Pancreas (tissue), 10 donors: ENCODE results near the gene KCNF1. TPM values are rescaled to one million over a fixed set of nuclear protein-coding genes. Genes with fewer than 3 reads are reported as not detected.
"Not testable (repeated sequence)": the region's sequence is repeated elsewhere in the genome, so short reads cannot be mapped to it uniquely, and the experiment has no call there.

Experiments
- ATAC-seq, 4 donors: fragments of 200-7000 bp; cut with Tn5 transposase; one replicate each; pipeline versions ENCODE4 v1.8.0 to v1.9.1; 2020; ENCODE audit warnings: mild to moderate bottlenecking in 4 of 4, moderate library complexity in 4 of 4
- DNase-seq, 6 donors: peaks; one replicate each; pipeline ENCODE4 v3.0.0-alpha.2; 2020
- FAIRE-seq: peaks from 2 replicates; lab custom pipeline; 2012; peaks lifted over from hg19 to GRCh38; lab: Jason Lieb, UNC
- H3K27ac ChIP-seq, 4 donors: fragments of 200-600 bp; sonication (generic); 1 replicate in 3 of 4; 2 replicates in 1 of 4; pipeline versions ENCODE4 v1.5.0 to v1.8.0; 2020
- H3K27me3 ChIP-seq, 4 donors: fragments of 200-600 bp; one replicate each; pipeline ENCODE4 v1.8.0; 2021
- H3K36me3 ChIP-seq, 3 donors: fragments of 200-600 bp; sonication (generic) in 1 of 3; one replicate each; pipeline versions ENCODE4 v1.5.0 to v1.8.0; 2020 to 2021
- H3K4me1 ChIP-seq, 3 donors: fragments of 200-600 bp; one replicate each; pipeline ENCODE4 v1.8.0; 2021
- H3K4me3 ChIP-seq, 4 donors: fragments of 200-600 bp; sonication (generic) in 2 of 4; one replicate each; pipeline versions ENCODE4 v1.5.0 to v1.8.0; 2020 to 2021
- H3K9me3 ChIP-seq, 4 donors: fragments of 200-600 bp; one replicate each; pipeline ENCODE4 v1.8.0; 2021
- CTCF ChIP-seq, 4 donors: fragments of 200-600 bp; sonication (generic) in 3 of 4; IDR thresholded peaks; one replicate each; pipeline versions ENCODE4 v1.5.0 to v1.8.0; 2021; ENCODE audit warnings: antibody characterized with exemption in 4 of 4
- WGBS, 2 donors: extraction: QIAGEN DNeasy Blood & Tissue Kit; methylation state at CpG; one replicate each; pipeline ENCODE4 v1.1.7; 2013; 5-methylcytosine and 5-hydroxymethylcytosine counted together
- intact Hi-C, 3 donors: fragments of 100-400 bp; cut with DNase I; formaldehyde crosslinking; loops; one replicate each; pipeline versions ENCODE4 v1.11.1 to v1.14.2; 2022
- polyA plus RNA-seq, 2 donors: library from polyadenylated mRNA; stranded (reverse); fragments of 200-250 nt; gene quantifications; one replicate each; pipeline ENCODE4 v1.2.3, GENCODE V29; 2013
- total RNA-seq, 6 donors: library from RNA; stranded (reverse); fragmentation: NEBNext Ultra II Directional in 4 of 6; extraction: Animal tissue kit (Norgen Biotek cat#: 25700) in 4 of 6; gene quantifications; one replicate each; pipeline versions ENCODE4 v1.2.1 to v1.2.4, GENCODE V29; 2021 to 2023
- donor health status: healthy with polysubstance abuse.
- donor health status: DM: no; HTN: no; CAD: no; lungs with moderate emphysema.
- donor health status: DM: no; HTN: no; CAD: no.
- donor health status: control.
- donor health status: control.
- donor health status: Bipolar disorder and iron deficiency.
- donor health status: DM: yes; HTN: yes; CAD: no.
- donor health status: DM: no; HTN: no; CAD: no.
- donor health status: DM: no; HTN: no; CAD: no.
- donor health status: DM: yes; HTN: yes; CAD: no.

The KCNF1 gene
- total and polyA plus RNA-seq, 8 donors = 0.08 to 15.8 (median 0.52) TPM

DNA sequence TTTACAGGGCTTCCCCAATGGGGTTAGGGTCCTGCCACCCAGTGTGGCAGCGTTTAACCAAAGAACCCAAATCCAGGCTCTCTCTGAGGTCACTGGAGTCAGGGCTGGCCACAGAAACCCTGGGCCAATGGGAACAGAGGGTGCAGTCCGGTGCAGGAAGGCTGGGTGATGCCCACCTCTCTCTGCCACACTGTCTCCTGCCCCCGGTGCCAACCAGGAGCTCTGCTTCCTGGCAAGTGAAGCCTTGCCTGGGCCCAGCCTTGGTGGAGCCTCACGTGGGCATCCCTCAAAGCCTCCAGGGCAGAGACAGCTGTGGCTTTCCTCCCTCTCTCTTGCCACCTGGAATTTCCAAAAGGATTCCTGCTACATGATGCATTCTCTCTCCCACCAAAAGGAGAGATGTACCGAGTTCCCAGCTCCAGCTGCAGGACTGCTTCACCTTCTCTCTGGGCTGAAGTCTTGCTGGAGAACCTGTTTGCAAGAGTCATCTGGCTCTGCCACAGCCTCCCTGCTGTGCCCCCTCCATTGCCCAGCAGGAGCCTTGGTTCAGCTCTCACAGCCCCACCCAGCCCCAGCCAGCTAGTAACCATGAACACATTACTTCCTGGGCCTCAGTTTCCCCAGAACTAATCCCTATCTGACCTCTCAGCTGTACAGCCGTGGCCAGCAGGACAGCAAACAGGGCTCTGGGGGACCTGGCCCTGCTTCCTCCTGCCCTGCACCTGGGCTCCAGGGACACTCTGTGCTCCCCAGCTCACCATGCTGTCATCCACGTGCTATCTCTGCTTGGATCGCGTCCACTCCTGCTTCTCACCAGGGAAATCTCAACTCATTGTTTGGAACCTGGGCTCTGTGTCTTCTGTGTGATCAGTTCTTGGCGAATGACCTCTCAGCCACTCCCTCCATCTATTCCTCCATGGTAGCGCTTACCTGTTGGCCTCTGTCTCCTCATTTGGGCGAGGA lies 43.4 kb downstream of the KCNF1 start:
- FAIRE-seq = no peak

DNA sequence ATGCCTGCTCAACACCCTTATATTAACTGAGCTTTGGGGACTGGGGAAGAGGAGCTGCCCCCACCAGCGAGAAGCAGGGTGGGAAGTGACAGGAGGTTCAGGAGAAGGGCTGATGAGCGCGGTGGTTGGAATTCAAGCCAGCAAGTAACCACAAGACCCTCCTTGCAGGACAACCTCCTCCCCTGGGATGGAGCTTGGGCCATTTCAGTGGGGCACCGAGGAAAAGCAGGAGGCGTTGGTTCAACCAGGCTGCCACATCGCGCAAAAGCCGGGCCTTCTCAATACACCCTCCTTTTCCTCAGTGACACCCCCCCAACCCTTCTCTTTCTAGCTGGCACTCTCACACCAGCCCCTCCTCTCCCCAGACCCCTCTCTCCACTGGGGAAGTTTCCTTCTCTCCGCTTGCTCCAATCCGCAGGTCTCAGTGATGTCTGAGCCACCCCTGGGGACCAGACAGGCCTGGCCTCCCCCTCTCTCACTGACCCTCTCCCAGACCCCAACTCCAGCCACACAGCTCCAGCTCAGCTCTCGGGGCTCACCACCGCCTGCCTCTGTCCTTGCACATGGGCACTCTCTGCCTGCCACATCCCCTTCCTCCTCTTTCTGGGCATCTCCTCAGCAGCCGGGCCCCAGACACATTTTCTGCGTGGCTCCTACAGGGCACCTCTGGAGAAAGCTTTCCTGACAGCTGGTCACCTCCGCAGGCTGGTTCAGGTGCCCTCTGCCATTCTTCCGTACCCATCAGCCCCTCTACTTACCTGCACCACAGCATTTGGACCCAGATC lies 44.5 kb downstream of the KCNF1 start:
- FAIRE-seq = no peak
- H3K27me3 ChIP-seq = no peaks in the 10 kb centered on the region
- intact Hi-C loops = no loop called here
- no peak for ATAC-seq
- no peak overlapping the region for H3K27ac ChIP-seq
- WGBS, 2 donors = 90 to 93% methylated on average over 16 of the region's 16 CpGs
- no peak for TF ChIP-seq CTCF (IDR thresholded peaks at IDR 0.05)
- no peak for DNase-seq
- no peaks in the 10 kb centered on the region for H3K9me3 ChIP-seq
- no peaks in the 10 kb centered on the region for H3K36me3 ChIP-seq
- no peak overlapping the region for H3K4me3 ChIP-seq
- H3K4me1 ChIP-seq = no peaks in the 10 kb centered on the region

More for the DNA sequence above, 43.4 kb downstream of the KCNF1 start:
- H3K4me3 ChIP-seq = no peak overlapping the region
- no peak for TF ChIP-seq CTCF (IDR thresholded peaks at IDR 0.05)
- H3K36me3 ChIP-seq = no peaks in the 10 kb centered on the region
- ATAC-seq (no peak), DNase-seq (no peak)
- no peaks in the 10 kb centered on the region for H3K9me3 ChIP-seq
- intact Hi-C loops = no loop called here
- H3K4me1 ChIP-seq = no peaks in the 10 kb centered on the region
- 86 to 87% methylated on average over 12 of the region's 12 CpGs for WGBS, 2 donors
- no peaks in the 10 kb centered on the region for H3K27me3 ChIP-seq
- no peak overlapping the region for H3K27ac ChIP-seq

- TF ChIP-seq CTCF (IDR thresholded peaks at IDR 0.05) = no peak
- ATAC-seq (no peak), FAIRE-seq (no peak), DNase-seq (no peak)
- Histone ChIP-seq H3K27ac (no peak overlapping the region), H3K9me3 (no peaks in the 10 kb centered on the region), H3K4me3 (no peak overlapping the region), H3K4me1 (no peaks in the 10 kb centered on the region), H3K27me3 (no peaks in the 10 kb centered on the region), H3K36me3 (no peaks in the 10 kb centered on the region)
- 61 to 65% methylated on average over 3 of the region's 3 CpGs for WGBS, 2 donors
- intact Hi-C loops = no loop called here
These were observed 45.7 kb downstream of the KCNF1 start for GRCh38 chr2:10957391-10957790.

GRCh38 chr2:10958452-10958851 lies 46.7 kb downstream of the KCNF1 start:
- H3K4me3 ChIP-seq, H3K4me1 ChIP-seq, intact Hi-C loops, FAIRE-seq, H3K9me3 ChIP-seq, DNase-seq, H3K36me3 ChIP-seq, H3K27me3 ChIP-seq, H3K27ac ChIP-seq: not testable (repeated sequence)
- 40 to 41% methylated on average over 3 of the region's 3 CpGs for WGBS, 2 donors
- ATAC-seq = peak in 1 of 4 donors; percentile 32
